Lower leg skin (tissue), 4 donors: ENCODE results near the gene SRSF2. TPM values are rescaled to one million over a fixed set of nuclear protein-coding genes. Genes with fewer than 3 reads are reported as not detected.

Experiments
- DNase-seq, 2 donors: peaks; one replicate each; pipeline ENCODE4 v3.0.0-alpha.2; 2019; ENCODE audit warnings: low spot score in 2 of 2
- H3K4me3 ChIP-seq: fragments of 200-600 bp; sonication (generic); 2 replicates; pipeline ENCODE4 v1.5.1; 2017; ENCODE audit warnings: mild to moderate bottlenecking, low read depth; ENCODE audit not compliant: poor library complexity, severe bottlenecking
- POLR2A ChIP-seq, 2 donors: fragments of 450-650 bp; IDR thresholded peaks; one replicate each; pipeline ENCODE4 v1.6.1; 2016 to 2017; ENCODE audit warnings: antibody characterized with exemption in 2 of 2, mild to moderate bottlenecking in 1 of 2, moderate library complexity in 1 of 2
- WGBS, 2 donors: methylation state at CpG; one replicate each; pipeline ENCODE4 v1.1.5; 2018; 5-methylcytosine and 5-hydroxymethylcytosine counted together
- intact Hi-C: fragments of 100-400 bp; cut with DNase I; formaldehyde crosslinking; loops from one replicate; pipeline ENCODE4 v1.15.0; 2023; ENCODE audit warnings: low total_unique reads
- total RNA-seq, 4 donors: library from RNA; depleted of rRNA; stranded (reverse); fragments of >200 nt; gene quantifications; one replicate each; pipeline ENCODE4 v1.1.0, GENCODE V29; 2016
- TF ChIP-seq, protein P1 (sequence below), 3 donors: fragments of 450-650 bp; IDR thresholded peaks; one replicate each; pipeline ENCODE4 v1.5.1; 2016; ENCODE audit warnings: antibody characterized with exemption in 3 of 3, mild to moderate bottlenecking in 3 of 3, moderate library complexity in 2 of 3

Gene SRSF2, protein sequence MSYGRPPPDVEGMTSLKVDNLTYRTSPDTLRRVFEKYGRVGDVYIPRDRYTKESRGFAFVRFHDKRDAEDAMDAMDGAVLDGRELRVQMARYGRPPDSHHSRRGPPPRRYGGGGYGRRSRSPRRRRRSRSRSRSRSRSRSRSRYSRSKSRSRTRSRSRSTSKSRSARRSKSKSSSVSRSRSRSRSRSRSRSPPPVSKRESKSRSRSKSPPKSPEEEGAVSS
- 100 to 1,000 TPM; 179 to 260 (median 189) TPM for total RNA-seq

GRCh38 chr17:76737082-76737675 lies at the start of gene SRSF2:
TSS of gene SRSF2 (minus strand) at chr17:76737331. CDS start at chr17:76737160, 171 bp downstream.
- DNase-seq, result peak; percentile 98 to 100
- intact Hi-C loops, result no loop called here
- 0% methylated on average over 22 to 53 of the region's 60 CpGs for WGBS, 2 donors
- H3K4me3 ChIP-seq, result peak within 1 kb of the TSS; percentile 87
- TF ChIP-seq, protein P1, sequence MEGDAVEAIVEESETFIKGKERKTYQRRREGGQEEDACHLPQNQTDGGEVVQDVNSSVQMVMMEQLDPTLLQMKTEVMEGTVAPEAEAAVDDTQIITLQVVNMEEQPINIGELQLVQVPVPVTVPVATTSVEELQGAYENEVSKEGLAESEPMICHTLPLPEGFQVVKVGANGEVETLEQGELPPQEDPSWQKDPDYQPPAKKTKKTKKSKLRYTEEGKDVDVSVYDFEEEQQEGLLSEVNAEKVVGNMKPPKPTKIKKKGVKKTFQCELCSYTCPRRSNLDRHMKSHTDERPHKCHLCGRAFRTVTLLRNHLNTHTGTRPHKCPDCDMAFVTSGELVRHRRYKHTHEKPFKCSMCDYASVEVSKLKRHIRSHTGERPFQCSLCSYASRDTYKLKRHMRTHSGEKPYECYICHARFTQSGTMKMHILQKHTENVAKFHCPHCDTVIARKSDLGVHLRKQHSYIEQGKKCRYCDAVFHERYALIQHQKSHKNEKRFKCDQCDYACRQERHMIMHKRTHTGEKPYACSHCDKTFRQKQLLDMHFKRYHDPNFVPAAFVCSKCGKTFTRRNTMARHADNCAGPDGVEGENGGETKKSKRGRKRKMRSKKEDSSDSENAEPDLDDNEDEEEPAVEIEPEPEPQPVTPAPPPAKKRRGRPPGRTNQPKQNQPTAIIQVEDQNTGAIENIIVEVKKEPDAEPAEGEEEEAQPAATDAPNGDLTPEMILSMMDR (IDR thresholded peaks at IDR 0.05), result no peak
- peak; percentile 7 to 100 for TF ChIP-seq POLR2A (IDR thresholded peaks at IDR 0.05)

DNA sequence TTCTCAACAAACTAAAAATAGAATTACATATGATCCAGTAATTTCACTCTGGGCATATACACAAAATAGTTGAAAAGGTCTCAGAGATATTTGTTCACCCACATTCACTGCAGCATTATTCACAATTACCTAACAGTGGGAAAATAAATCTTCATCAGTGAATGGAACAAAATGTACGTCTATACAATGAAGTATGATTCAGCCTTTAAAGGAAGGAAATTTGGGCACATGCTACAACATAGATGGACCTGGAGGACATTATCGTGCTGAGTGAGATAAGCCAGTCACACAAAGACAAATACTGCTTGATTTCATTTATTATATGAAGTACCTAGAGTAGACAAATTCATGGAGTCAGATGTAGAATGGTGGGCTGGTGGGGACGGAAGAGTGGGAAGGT lies 47.8 kb upstream of the SRSF2 start:
- no peak for TF ChIP-seq POLR2A (IDR thresholded peaks at IDR 0.05)
- TF ChIP-seq, protein P1 (IDR thresholded peaks at IDR 0.05), result no peak
- H3K4me3 ChIP-seq, result no peak overlapping the region
- intact Hi-C loops, result no loop called here
- 73 to 80% methylated on average over 3 of the region's 3 CpGs for WGBS, 2 donors
- no peak for DNase-seq

DNA sequence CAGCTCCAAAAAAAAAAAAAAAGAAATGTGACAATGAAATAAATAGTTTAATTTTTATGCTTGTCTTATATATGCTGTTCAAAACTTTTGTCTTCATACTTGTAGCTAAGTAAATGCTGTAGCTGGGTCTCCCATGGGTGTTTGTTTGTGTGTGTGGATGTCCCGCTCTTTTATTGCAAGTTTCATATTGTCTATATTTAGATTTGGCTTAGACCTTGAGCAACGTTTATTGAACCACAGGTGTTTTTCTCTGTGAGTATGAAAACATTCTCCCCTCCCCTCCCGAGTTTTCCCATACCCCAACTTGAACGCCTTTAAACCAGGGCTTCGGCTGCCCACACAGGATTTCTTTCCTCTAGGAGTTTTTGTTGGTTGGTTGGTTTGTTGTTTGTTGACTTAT lies 46.0 kb upstream of the SRSF2 start:
- no peak for TF ChIP-seq POLR2A (IDR thresholded peaks at IDR 0.05)
- TF ChIP-seq, protein P1 (IDR thresholded peaks at IDR 0.05), result no peak
- no peak for DNase-seq

DNA sequence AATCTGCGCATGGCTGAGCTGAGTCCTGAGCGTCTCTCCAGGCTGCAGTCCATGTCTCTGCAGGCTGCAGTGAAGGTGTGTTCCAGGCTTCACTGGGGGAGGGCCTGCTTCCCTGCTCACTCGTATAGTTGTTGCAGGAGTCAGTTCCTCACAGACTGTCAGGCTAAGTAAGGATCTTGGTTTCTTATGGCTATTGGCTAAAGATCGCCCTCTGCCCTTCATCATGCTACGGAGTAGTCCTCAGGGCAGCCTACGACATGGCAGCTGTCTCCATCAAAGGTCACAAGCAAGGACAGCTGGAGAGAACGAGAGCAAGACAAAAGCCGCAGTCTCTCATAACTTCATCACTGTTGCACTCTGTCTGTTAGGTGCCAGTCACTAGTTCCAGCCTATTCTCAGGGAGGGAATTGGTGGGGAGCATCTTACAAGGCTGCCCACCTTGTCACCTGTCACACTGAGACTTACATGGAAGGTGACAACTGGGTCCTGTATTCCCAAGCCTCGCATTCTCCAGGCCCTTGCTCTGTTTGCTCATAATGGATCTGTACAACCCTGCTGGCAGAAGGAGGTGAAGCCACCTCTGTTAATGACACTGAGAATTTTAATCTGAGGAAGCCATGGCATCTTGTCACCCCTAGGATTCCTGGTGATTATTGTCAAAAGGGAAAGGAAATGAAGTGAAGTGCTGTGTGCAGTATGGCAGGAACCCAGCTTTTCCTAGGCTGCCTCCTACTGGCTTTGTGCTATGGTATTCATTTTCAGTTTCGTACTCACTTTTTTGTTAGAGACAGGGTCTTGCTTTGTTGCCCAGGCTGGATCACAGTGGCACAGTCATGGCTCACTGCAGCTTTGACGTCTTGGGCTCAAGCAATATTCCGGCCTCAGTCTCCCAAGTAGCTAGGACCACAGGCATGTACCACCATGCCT lies 44.2 kb upstream of the SRSF2 start:
- 88 to 93% methylated on average over 12 of the region's 12 CpGs for WGBS, 2 donors
- intact Hi-C loops, result no loop called here
- DNase-seq, result no peak
- H3K4me3 ChIP-seq, result no peak overlapping the region
- TF ChIP-seq, protein P1 (IDR thresholded peaks at IDR 0.05), result no peak
- no peak for TF ChIP-seq POLR2A (IDR thresholded peaks at IDR 0.05)

More for the DNA sequence above, 46.0 kb upstream of the SRSF2 start:
- no peak overlapping the region for H3K4me3 ChIP-seq
- intact Hi-C loops, result no loop called here
- 78 to 83% methylated on average over 5 of the region's 5 CpGs for WGBS, 2 donors

DNA sequence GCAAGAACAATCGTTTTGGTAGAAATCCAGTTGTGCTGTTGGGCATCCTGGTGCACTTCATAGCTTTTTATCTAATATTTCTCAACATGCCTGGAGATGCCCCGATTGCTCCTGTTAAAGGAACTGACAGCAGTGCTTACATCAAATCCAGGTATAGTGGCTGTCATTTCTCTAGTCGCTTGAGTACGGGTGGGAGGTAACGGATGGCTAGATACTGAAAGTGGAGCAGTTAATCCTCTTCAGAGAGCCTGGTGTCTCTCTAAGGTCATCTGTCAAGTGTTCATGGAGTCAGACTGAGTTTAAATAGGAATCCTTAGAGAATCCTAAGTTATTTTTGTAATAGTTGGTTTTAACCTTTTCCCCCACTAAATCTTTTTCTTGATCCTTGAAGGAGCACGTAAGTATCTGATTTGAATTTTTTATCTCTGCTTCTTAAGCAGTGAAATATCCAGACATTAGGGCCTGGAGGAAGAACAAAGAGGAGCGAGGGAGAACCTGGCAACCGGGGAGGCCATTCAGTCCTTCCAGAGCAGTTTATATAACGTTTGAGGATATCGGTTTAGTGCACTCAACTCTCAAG lies 38.0 kb upstream of the SRSF2 start:
- intact Hi-C loops, result no loop called here
- 87 to 88% methylated on average over 10 of the region's 10 CpGs for WGBS, 2 donors
- DNase-seq, result no peak
- TF ChIP-seq, protein P1 (IDR thresholded peaks at IDR 0.05), result no peak
- no peak for TF ChIP-seq POLR2A (IDR thresholded peaks at IDR 0.05)
- no peak overlapping the region for H3K4me3 ChIP-seq
